AG08395 (cell line): Measurements from ENCODE around the gene TBC1D14.

Experiments used
- DNase-seq: peaks from one replicate; pipeline ENCODE4 v3.0.0; 2012; ENCODE audit warnings: mixed read lengths, low spot score

Gene TBC1D14

DNA sequence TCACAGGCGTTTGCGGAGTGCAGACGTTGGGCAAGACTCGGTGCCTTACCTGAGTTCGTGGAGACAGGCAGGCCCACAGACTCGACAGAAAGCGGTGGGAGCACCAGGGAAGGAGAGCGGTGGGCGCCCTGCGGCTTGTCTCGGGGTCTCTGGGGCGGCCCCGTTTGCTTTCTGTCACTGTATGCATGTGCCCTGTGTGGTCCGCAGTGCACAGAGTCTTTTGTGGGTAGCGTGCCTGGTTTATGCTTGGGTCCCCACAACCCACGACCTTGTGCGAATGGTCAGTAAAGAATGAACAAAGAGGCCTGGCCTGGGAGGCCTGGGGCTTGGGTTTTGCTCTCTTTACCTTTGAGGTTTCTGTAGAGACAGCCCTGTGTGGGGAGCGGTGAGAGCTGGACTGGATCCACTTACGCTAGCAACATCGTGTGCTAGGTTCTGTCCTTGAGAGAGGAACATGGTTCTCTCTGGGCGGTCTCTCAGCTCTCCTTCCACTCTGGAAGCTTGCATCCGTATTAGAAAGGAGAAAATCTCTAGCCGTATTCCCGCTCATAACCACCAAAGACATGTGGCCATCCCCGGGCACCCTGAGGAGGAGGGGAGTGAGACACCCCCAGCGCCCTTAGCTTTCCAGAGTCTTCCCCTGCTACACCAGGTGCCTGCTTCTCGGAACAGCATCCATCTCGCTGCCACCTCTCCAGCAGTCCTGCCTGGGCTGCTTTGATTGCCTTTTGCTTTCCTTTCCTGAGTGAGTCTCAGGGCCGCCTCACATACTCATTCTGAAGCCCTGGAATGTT lies 134.7 kb downstream of the TBC1D14 start:
- DNase-seq, result peak; percentile 16

DNA sequence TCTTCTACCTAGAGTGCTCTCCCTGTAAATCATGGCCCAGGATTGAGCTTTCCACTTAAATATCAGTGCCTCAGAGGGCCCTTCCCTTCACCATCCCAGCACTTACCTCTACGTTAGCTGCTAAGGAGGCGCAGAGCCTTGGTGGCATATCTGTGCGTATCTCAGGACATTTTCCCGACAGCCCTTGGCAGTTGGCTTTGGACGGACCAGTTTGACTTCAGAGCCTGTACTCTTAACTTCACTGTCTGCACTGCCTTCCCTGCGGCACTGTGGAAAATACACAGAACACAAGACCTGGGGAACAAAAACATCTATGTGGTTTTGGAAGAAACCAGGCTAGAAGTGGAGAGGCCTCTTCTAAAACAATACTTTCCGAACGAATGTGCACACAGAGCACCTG lies 135.9 kb downstream of the TBC1D14 start:
- no peak for DNase-seq

DNA sequence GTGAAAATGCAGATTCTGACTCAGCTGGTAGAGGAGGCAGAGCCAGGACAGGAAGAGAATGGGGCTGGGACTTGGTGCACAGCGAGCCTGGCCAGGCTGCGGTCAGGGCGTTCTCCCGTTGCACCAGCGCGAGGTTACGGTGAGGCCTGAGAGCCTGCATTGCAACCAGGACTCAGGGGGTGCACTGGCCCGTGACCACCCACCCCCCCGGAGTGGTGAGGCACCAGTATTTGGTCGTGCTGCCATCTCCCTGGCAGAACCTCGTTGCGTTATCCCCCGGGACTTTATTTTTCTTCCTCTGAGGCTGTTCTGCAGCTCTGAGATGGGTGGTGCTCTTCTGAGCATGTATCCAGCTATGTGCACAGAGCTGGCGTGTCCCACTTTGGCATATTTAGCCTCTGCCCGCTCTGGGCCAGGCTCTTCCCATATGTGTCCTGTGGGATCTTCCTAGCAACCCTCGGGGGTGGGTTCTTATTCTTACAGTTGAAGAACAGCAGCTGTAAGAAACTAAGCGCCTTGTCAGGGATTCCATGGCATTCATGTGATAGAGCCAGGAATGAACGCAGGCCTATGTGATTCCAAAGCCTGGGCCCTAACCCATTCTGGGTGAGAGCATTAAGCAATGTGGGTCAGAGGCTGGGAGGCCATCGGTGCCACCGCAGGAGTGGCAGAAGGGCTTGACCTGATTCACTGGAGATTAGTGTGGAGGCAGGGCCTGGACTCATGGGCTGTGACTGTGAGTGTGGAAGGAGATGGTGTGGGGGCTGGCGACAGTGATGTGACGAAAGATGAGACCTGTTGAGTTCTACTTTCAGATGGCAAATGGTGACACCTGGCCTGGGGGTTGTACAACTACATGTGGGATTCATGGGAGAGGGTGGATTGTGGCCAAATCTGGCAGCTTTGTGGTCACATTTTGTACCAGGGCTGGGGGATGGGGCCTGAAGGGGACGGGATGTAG lies 136.6 kb downstream of the TBC1D14 start:
- no peak for DNase-seq

DNA sequence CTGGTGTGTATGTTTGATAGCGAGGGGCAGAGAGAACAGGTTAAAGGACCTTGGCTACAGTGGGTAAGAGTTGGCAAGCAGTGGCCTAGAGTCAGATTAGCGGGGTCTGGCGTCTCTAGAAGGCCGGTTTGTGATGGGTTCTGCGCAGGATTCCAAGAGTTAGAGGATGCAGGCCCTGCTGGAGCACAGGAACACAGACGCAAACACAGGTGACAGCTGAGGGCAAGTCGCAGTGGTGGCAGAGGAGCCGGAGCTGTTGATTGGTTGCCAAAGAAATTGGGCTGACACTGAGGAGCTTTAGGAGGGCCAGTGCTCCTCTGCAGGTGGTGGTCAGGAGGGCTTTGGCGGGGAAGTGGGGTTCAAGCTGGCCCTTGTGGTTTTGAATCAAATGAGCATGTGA lies 137.3 kb downstream of the TBC1D14 start:
- no peak for DNase-seq

DNA sequence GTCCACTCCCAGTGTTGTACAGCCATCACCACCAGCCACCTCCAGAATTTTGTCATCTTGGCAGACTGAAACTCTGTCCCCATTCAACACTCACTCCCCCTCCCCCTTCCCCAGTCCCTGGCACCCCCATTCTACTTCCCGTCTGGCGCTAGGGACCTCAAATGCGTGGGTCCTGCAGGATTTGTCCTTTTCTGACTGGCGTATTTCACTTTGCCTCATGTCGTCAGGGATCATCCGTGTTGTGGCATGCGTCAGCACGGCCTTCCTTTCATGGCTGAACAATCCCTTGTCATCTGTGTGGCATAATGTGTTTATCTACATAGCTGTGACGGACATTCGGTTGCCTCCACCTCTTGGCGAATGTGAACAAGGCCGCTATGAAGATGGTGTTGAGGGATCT lies 139.0 kb downstream of the TBC1D14 start:
- no peak for DNase-seq

DNA sequence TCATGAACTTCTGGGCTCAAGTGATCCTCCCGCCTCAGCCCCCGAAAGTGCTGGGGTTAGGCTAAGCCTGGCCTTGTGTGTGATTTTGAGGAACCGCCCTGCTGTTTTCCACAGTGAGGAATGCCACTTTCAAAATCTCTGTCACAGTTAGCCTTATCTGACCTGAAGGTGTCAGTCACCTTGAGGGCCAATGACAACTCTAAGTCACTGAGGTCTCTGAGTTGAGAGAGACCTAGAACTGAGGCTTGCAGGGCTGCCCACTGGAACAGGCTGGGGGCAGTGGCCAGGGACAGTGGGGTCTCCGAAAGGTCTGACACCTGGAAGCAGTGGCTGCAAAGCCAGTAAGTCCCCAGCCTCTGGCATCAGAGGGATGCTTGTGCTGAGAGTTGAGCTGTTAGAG lies 139.7 kb downstream of the TBC1D14 start:
- DNase-seq, result no peak

DNA sequence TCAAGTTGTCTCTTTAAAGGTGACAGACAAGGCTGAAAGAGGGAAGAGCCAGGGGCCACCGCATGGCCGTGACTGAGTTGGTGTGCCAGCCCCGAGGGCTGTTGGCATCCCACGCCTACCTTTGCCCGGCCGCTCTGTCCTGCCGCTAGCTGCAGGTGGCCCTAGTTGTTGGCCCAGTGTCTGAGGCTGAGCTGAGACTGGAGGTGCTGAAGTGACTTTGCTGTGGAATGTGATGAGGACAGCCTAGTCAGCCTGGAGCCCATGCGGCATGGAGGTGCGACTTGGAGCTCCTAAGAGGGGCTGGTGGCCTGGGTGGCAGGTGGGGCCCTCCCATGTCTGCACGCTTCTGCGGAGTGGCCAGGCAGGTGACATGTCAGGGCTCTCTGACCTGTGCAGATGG lies 140.1 kb downstream of the TBC1D14 start:
- DNase-seq, result no peak

DNA sequence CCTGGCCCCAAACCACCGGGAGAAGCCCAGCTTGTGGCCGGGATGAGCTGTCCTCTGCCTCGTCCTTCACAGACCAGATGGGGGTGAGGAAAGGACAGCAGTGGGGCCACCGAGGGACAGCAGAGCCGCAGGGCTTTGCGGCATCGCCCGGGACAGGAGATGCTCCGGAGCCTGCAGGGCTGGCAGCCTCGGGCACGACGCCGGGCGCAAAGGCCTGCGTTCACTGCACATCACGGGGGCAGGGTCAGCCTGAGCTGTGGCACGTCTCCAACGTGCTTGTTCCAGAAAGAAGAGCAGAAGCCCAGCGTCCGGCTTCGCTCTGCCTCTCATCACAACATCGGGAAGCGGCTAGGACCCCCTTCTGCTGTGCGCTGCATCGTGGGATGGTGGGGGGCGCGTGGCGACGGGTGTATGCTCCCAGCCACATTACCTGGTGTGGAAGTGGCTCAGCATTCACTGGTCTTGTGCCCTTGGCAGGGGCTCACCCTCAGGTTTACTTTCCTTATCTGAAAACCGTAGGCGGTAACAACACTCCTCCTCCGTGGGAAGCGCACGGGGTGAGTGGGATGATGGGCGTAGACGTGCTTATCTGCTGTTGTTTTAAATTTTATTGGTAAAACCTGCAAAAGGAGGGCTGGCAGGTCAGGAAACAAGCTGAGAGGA lies 141.0 kb downstream of the TBC1D14 start:
- DNase-seq, result no peak

DNA sequence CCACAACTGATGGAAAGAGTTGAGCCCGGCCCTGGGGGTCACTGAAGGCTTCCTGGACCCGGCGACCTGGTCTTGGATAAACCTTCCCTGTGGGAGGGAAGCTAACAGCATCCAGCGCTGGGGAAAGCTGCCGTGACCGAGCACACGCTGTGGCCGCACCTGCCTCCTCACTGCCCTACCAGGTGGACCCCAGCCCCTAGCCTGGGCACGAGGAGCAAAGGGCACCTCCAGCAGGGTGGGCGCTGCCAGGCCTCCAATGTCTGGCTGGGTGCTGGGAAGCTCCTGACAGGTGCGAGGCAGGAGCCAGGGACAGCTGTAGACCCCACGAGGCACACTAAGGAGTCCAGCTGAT lies 141.5 kb downstream of the TBC1D14 start:
- DNase-seq, result no peak

DNA sequence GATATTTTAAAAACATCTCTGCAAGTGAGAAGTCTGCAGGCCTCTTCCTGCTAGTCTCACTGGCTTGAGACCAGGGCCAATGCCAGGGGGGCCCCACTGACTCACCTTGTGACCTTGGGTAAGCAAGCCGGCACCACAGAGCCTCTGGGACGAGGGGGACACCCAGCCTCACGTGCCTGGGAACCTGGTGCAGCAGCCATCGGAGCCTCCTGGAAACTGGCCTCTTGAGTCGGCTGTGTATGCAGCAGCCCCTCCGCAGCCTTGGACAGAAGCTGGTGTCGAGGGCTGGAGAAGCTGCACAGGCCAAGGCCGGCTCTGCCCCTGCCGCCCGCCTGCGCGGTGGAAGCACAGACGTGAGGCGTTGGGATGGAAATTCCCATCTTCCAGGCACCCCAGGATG lies 142.3 kb downstream of the TBC1D14 start:
- no peak for DNase-seq

DNA sequence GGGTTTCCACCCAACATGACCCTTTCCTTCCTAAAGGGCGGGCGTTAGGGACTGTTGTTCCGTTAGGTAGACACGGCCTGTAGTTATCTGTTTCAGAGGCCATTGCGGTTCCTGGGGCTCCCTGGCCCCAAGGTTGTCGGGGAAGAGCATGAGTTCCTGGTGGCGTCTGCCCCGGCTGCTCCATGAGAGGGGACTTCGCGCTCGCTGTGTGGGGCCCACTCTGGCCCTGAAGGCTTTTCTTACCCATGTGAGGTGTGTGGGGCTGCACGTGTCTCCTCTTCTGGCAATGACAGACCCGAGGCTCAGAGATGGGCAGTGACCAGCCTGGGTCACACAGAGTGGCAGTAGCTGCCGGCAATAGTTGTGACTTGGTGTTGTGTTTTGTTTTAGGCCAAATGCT lies 142.7 kb downstream of the TBC1D14 start:
- no peak for DNase-seq

DNA sequence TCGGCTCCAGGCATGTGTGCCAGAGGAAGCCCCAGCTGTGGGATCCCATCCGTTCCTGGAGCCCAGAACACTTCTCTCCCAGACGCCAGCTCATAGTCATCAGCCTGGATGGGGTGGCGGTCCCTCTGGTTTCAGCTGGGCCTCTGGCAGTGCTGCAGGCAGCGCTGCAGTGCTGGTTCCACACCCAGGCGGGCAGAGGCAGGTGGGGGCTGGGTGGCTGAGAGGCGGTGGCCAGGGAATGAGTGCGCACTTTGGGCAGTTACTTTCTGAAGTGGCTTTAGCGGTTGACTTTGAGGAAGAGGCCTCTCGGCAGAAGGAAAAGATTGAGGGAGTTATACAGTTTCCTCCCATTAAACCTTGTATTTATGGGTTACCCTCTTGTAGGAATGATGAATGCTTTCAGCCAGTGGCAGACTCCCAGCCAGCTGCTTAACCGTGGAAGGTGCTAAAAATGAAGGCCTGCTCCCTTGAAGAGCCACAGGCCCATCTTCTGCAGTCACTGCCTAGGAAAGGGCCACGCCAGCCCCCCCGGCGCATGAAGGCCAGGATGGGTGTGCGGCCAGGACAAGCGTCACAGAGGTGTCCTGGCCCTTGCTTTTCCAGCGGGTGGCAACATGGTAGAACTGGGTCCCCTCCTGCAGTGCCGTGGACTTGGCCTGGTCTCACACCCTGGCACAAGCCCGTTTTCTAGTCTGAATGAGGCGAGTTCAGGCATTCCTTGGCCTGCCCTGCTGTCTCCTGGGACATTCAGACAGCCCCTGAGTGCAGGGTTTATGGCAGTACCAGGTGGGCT lies 143.5 kb downstream of the TBC1D14 start:
- no peak for DNase-seq

DNA sequence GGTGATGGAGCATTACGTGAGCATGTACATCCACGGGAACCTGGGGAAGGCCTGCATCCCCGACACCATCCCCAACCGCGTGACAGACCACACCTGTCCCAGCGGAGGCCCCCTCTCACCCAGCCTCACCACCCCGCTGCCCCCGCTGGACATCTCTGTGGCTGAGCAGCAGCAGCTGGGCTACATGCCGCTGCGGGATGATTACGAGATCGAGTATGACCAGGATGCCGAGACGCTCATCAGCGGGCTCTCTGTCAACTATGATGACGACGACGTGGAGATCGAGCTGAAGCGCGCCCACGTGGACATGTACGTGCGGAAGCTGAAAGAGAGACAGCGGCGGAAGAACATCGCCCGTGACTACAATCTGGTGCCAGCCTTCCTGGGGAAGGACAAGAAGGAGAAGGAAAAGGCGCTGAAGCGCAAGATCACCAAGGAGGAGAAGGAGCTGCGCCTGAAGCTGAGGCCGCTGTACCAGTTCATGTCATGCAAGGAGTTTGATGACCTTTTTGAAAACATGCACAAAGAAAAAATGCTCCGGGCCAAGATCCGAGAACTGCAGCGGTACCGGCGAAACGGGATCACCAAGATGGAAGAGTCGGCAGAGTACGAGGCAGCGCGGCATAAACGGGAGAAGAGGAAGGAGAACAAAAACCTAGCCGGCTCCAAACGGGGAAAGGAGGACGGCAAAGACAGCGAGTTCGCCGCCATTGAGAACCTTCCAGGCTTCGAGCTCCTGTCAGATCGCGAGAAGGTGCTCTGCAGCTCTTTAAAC lies 144.7 kb downstream of the TBC1D14 start:
- DNase-seq, result no peak

DNA sequence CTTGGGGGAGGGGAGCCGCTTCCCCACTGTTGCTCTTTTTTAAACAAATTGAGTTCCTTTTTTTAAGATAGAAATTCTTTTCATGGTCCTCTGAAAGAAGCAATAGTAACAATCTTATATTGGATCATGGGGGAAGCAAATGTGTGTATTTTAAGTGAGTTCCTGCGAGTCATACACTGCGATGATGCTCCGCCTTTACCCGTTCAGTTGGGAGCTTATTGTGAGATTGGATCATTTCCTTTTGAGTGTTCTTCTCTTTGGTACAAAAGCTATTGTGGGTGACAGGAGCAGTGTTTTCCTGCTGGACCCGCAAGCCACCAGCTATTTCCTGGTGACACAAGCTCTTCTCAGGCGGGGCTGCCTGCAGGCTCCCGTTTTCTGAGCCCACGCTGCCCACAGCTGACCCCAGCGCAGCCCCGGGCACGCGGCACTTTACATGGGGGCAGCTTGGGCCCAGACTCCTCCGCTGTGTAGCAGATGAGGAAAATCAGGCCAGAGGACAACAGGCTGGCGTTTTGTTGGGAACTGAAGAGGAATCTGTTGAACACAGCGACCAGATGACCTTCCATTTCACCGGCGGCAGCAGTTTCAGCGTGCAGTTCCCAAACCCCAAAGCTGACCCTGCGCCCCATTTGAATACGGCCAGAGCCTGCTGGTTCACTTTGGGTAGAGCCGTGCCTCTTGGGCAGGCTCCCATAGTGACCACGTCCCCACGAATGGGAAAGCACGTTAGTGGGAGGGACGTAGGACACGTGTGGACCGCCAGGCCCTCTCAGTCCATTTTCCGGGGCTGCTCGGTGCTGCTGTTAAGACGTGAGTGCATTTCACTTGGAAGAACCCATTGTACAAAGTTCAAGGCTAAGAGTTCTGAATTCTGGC lies 145.7 kb downstream of the TBC1D14 start:
- DNase-seq, result no peak

DNA sequence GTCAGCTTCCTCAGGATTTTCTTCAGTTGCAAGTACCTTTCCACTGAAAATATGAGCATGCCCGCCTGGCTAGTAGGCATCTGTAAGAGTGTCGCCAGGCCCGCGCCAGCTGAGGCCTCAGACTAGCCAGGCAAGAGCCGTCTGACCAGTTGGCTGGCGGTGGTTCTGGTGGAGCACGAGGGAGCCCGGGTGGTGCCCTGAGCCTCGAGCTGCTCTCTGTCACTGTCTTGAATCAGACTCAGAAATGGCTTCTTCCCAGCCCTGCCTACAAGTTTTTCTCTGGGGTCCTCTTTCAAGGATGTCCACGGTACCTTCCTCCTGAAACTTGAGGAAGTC lies 146.3 kb downstream of the TBC1D14 start:
- DNase-seq, result no peak

DNA sequence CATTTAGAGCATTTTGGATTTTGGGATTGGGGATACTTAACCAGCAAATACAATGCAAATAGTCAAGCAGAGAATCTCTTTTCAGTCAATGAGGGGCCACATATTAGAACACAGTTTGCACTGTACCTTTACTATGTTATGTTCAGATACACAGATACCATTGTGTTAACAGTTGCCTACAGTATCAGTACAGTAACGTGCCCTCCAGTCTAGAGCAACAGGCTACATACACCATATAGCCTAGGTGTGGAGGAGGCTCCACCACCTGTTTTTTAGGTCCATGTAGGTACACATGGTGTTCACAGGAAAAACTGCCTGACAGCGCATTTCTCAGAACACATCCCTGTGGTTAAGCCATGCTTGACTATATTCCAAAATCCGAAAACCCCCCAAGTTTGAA lies 149.2 kb downstream of the TBC1D14 start:
- no peak for DNase-seq

DNA sequence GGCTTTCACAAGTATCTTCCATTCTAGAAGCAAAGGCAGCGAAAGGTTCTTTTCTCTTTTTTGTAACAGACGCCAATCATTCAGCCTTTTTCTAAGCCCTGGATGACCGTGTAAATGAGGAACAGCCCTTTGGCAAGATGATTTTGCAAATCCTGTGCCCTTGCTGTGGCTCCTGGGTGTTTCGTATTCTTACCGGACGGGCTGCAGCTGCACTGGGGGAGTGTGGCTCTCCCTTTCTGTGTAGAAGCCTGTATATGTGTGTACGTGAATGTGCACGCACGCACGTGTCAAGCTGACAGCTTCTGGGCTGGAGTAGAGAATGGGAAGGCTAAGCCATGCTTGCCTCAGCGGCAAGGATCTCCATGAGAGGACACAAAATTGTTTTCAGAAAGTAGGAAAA lies 150.0 kb downstream of the TBC1D14 start:
- no peak for DNase-seq

DNA sequence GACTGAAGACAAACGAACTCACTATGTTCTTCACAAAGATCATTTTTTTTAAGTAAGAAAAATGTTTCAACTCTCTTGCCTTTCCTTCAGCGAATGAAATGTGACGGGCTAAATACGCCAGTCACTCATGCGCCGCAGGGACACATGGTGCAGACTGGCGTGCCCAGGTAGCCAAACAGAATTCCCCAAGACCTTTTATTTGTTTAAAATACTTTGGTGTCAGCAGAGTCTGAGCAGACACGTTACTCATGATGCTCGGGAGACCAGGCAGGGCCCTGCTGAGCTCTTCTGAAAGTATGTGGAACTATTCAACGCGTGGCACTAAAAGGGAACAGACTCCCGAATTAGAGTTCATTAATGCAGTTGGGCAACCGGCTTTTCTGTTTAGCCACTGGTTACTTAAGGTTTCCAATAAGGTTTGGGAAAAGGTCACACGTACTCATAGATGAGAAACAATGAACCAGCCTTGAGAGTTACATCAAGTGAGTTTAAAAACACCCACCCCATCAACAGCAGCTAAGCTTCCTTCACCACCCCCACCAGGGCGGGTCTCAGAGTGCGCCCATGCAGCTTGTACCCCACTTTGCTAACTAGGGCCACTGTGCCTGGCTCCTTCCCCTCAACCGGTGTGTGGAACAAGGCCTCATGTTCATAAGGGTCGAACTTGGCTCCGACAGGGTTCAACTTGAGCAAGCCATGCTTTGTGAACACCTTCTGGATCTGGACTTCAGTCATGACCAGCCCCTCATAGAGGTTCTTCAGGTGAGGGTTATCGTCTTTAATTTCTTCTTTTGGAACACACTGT lies 150.9 kb downstream of the TBC1D14 start:
- DNase-seq, result no peak

DNA sequence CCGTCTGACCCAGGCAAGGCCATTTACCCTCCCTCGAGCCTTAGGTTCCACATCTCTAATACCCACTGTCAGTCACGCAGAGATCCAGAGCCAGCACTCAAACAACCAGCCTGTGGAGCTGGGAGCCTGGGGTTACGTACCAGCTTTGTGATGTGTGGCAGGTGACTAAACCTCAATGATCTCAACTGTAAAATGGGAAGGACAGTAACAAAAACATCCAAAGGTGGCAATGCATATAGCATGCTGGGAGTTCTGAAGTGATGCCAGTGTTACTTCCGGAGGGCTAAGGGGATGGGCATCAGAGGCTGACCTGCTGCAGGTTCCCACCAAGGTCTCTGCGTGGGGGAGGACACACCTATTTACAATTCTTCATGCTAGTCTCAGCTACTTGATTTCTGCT lies 152.2 kb downstream of the TBC1D14 start:
- no peak for DNase-seq
